K562 (cell line): ENCODE results near the gene KLHDC10. TPM values are rescaled to one million over a fixed set of nuclear protein-coding genes. Genes with fewer than 3 reads are reported as not detected.

ENCODE experiments used
- ATF3 ChIP-seq, 2 experiments: fragments of 450-650 bp in 1 of 2; sonication (generic) in 1 of 2; formaldehyde crosslinking in 1 of 2; IDR thresholded peaks in 1 of 2; conservative IDR thresholded peaks in 1 of 2; 2 replicates each; pipeline versions ENCODE4 v1.6.1 to v1.8.1; 2016 to 2023; ENCODE audit warnings: mild to moderate bottlenecking in 2 of 2, moderate library complexity in 2 of 2, inconsistent platforms in 1 of 2, missing genetic modification reagents in 1 of 2
- CC2D1A ChIP-seq: fragments of 450-650 bp; IDR thresholded peaks from 2 replicates; pipeline ENCODE4 v1.6.1; 2017; ENCODE audit warnings: mild to moderate bottlenecking
- COPS2 ChIP-seq: fragments of 450-650 bp; conservative IDR thresholded peaks from 2 replicates; pipeline ENCODE4 v1.6.1; 2016; ENCODE audit warnings: mild to moderate bottlenecking, moderate library complexity
- DNMT1 ChIP-seq: fragments of 450-650 bp; IDR thresholded peaks from 2 replicates; pipeline ENCODE4 v1.6.1; 2016; ENCODE audit warnings: antibody characterized with exemption, mild to moderate bottlenecking
- ELK3 ChIP-seq: fragments of 450-650 bp; formaldehyde crosslinking; IDR thresholded peaks from 2 replicates; pipeline ENCODE4 v1.4.0; 2020; ENCODE audit warnings: mild to moderate bottlenecking
- ETV5 ChIP-seq: sonication (generic); formaldehyde crosslinking; IDR thresholded peaks from 2 replicates; pipeline ENCODE4 v1.4.0; 2020; ENCODE audit warnings: low read depth, mild to moderate bottlenecking, missing genetic modification reagents
- FOSL1 ChIP-seq: fragments of 200-800 bp; sonication (Bioruptor generic); conservative IDR thresholded peaks from 2 replicates; pipeline ENCODE4 v1.6.1; 2016; ENCODE audit warnings: missing genetic modification characterization, missing compliant biosample characterization
- JUN ChIP-seq, 2 experiments: sonication (generic) in 1 of 2; formaldehyde crosslinking in 1 of 2; IDR thresholded peaks; 2 replicates each; pipeline versions ENCODE4 v1.6.1 to v1.8.0; 2012 to 2022; ENCODE audit warnings: borderline replicate concordance in 2 of 2, mild to moderate bottlenecking in 2 of 2, improper control_type of control experiment in 1 of 2, low read depth in 1 of 2, low read length in 1 of 2, missing genetic modification reagents in 1 of 2
- MYBL2 ChIP-seq, 2 experiments: fragments of 450-650 bp in 1 of 2; sonication (generic) in 1 of 2; formaldehyde crosslinking in 1 of 2; IDR thresholded peaks; 2 replicates each; pipeline versions ENCODE4 v1.6.1 to v1.8.1; 2017 to 2022; ENCODE audit warnings: borderline replicate concordance in 1 of 2, inconsistent platforms in 1 of 2, low read depth in 1 of 2, mild to moderate bottlenecking in 1 of 2, missing genetic modification reagents in 1 of 2, moderate library complexity in 1 of 2
- NFIC ChIP-seq: fragments of 450-650 bp; IDR thresholded peaks from 2 replicates; pipeline ENCODE4 v1.6.1; 2017; ENCODE audit warnings: mild to moderate bottlenecking, inconsistent platforms
- PHF20 ChIP-seq: fragments of 450-650 bp; IDR thresholded peaks from 2 replicates; pipeline ENCODE4 v1.6.1; 2018; ENCODE audit not compliant: partially characterized antibody
- SNIP1 ChIP-seq: fragments of 450-650 bp; IDR thresholded peaks from 2 replicates; pipeline ENCODE4 v1.7.1; 2017; ENCODE audit warnings: low read depth, mild to moderate bottlenecking
- TSC22D4 ChIP-seq: fragments of 450-650 bp; IDR thresholded peaks from 2 replicates; pipeline ENCODE4 v1.6.1; 2016; ENCODE audit warnings: missing genetic modification characterization, missing biosample characterization, control low read depth
- USF1 ChIP-seq: sonication (generic); formaldehyde crosslinking; IDR thresholded peaks from 2 replicates; pipeline ENCODE4 v1.9.0; 2022; ENCODE audit warnings: mild to moderate bottlenecking, missing genetic modification reagents
- ZNF277 ChIP-seq: fragments of 250-450 bp; sonication (Bioruptor Pico); IDR thresholded peaks from 2 replicates; pipeline ENCODE4 v1.8.0; 2022; ENCODE audit warnings: inconsistent platforms, mild to moderate bottlenecking, moderate library complexity, borderline replicate concordance
- polyA plus RNA-seq, 8 experiments: library from polyadenylated mRNA; depleted of rRNA in 4 of 8; stranded (reverse) in 5 of 8; unstranded in 3 of 8; fragments of >200 nt; fragmentation: Nextera tagmentation in 2 of 8; fragmentation: Illumina TruSeq in 1 of 8; extraction: Ambion mirVana in 2 of 8; extraction: Trizol in 1 of 8; gene quantifications; 2 replicates each; pipeline versions ENCODE4 v1.2.1 to v1.2.3, GENCODE V29; 2011 to 2014; ENCODE audit warnings: inconsistent platforms in 1 of 8, missing spikeins in 1 of 8
- total RNA-seq, 7 experiments: library from RNA; depleted of rRNA in 6 of 7; stranded (reverse); fragments of >200 nt in 6 of 7; fragmentation: Illumina TruSeq in 2 of 7; extraction: Trizol in 2 of 7; gene quantifications; 2 replicates each; pipeline versions ENCODE4 v1.2.1 to v1.2.3, GENCODE V29; 2011 to 2021; ENCODE audit warnings: low replicate concordance in 1 of 7
- TF ChIP-seq, protein P1 (sequence below), 2 experiments: fragments of 450-650 bp; IDR thresholded peaks; 2 replicates each; pipeline ENCODE4 v1.6.1; 2016
- TF ChIP-seq, protein P2 (sequence below): fragments of 450-650 bp; IDR thresholded peaks from 2 replicates; pipeline ENCODE4 v1.6.1; 2017; ENCODE audit warnings: antibody characterized with exemption

Gene KLHDC10
- total and polyA plus RNA-seq, 9 of the 15 experiments (the other 6 are each of a cell fraction or from before 2014, with no cell fraction given) = 9.8 to 80.5 (median 31.4) TPM

- no peak; the same call in 1 of the 2 replicates for TF ChIP-seq CC2D1A
- TF ChIP-seq DNMT1 = no peak
- TF ChIP-seq, protein P1, sequence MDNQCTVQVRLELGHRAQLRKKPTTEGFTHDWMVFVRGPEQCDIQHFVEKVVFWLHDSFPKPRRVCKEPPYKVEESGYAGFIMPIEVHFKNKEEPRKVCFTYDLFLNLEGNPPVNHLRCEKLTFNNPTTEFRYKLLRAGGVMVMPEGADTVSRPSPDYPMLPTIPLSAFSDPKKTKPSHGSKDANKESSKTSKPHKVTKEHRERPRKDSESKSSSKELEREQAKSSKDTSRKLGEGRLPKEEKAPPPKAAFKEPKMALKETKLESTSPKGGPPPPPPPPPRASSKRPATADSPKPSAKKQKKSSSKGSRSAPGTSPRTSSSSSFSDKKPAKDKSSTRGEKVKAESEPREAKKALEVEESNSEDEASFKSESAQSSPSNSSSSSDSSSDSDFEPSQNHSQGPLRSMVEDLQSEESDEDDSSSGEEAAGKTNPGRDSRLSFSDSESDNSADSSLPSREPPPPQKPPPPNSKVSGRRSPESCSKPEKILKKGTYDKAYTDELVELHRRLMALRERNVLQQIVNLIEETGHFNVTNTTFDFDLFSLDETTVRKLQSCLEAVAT (IDR thresholded peaks at IDR 0.05) = peak; percentile 16 to 60; a peak in 2 of 4 replicates
- no peak for TF ChIP-seq ELK3 (CRISPR knock-in tag)
- 0 out of 2 replicates have a peak, but pooled peaks have one; percentile 14 for TF ChIP-seq SNIP1
- peak; percentile 53 for TF ChIP-seq USF1 (CRISPR knock-in tag)
- no peak for TF ChIP-seq NFIC
- no peak for TF ChIP-seq TSC22D4 (tag)
- peak; percentile 46; the same call in 1 of the 2 replicates for TF ChIP-seq MYBL2 (IDR thresholded peaks at IDR 0.05; ENCODE audit: low read depth)
- no peak for TF ChIP-seq MYBL2 (CRISPR knock-in tag; IDR thresholded peaks at IDR 0.05; ENCODE audit: borderline replicate concordance)
- no peak for TF ChIP-seq ZNF277 (CRISPR knock-in tag)
- TF ChIP-seq, protein P2, sequence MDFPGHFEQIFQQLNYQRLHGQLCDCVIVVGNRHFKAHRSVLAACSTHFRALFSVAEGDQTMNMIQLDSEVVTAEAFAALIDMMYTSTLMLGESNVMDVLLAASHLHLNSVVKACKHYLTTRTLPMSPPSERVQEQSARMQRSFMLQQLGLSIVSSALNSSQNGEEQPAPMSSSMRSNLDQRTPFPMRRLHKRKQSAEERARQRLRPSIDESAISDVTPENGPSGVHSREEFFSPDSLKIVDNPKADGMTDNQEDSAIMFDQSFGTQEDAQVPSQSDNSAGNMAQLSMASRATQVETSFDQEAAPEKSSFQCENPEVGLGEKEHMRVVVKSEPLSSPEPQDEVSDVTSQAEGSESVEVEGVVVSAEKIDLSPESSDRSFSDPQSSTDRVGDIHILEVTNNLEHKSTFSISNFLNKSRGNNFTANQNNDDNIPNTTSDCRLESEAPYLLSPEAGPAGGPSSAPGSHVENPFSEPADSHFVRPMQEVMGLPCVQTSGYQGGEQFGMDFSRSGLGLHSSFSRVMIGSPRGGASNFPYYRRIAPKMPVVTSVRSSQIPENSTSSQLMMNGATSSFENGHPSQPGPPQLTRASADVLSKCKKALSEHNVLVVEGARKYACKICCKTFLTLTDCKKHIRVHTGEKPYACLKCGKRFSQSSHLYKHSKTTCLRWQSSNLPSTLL = no peak
- 0 out of 2 replicates have a peak, but pooled peaks have one; percentile 9 for TF ChIP-seq ETV5 (CRISPR knock-in tag)
- no peak for TF ChIP-seq COPS2
- no peak for TF ChIP-seq JUN (IDR thresholded peaks at IDR 0.05; ENCODE audit: borderline replicate concordance, low read depth, low read length)
- TF ChIP-seq JUN (CRISPR knock-in tag; IDR thresholded peaks at IDR 0.05; ENCODE audit: borderline replicate concordance) = 0 out of 2 replicates have a peak, but pooled peaks have one; percentile 49
- TF ChIP-seq ATF3 (IDR thresholded peaks at IDR 0.05) = peak; percentile 49
- no peak for TF ChIP-seq ATF3 (CRISPR knock-in tag; conservative IDR thresholded peaks at IDR 0.05)
- peak; percentile 84 for TF ChIP-seq PHF20
- TF ChIP-seq FOSL1 (tag) = no peak
Measured at GRCh38 chr7:130151591-130152492, 81.5 kb downstream of the KLHDC10 start (continued).
